Neutrophil (primary cell): ENCODE results near the gene TMEM204.

ENCODE experiments used
- H3K27ac ChIP-seq: fragments of 200-600 bp; sonication (generic); 2 replicates; pipeline ENCODE4 v1.5.1; 2016; ENCODE audit warnings: mild to moderate bottlenecking, moderate library complexity
- H3K27me3 ChIP-seq: fragments of 200-600 bp; sonication (generic); 2 replicates; pipeline ENCODE4 v1.6.0; 2016; ENCODE audit warnings: mild to moderate bottlenecking
- H3K36me3 ChIP-seq: fragments of 200-600 bp; sonication (generic); 2 replicates; pipeline ENCODE4 v1.5.1; 2017
- H3K4me1 ChIP-seq, 2 experiments: fragments of 200-600 bp in 1 of 2; sonication (generic) in 1 of 2; 1 replicate in 1 of 2; 2 replicates in 1 of 2; pipeline versions ENCODE4 v1.5.1 to v1.6.1; 2013 to 2016; ENCODE audit warnings: low read depth in 1 of 2, low read length in 1 of 2, mild to moderate bottlenecking in 1 of 2, moderate library complexity in 1 of 2; ENCODE audit not compliant: control insufficient read depth in 1 of 2, insufficient read depth in 1 of 2
- H3K4me3 ChIP-seq, 2 experiments: fragments of 200-600 bp in 1 of 2; sonication (generic) in 1 of 2; 1 replicate in 1 of 2; 2 replicates in 1 of 2; pipeline ENCODE4 v1.5.1; 2013 to 2016; ENCODE audit warnings: low read depth in 1 of 2, low read length in 1 of 2, mild to moderate bottlenecking in 1 of 2, moderate library complexity in 1 of 2
- H3K9me3 ChIP-seq: fragments of 200-600 bp; sonication (generic); 2 replicates; pipeline ENCODE4 v1.5.1; 2016
- CTCF ChIP-seq: fragments of 200-600 bp; sonication (generic); IDR thresholded peaks from 2 replicates; pipeline ENCODE4 v1.5.1; 2016; ENCODE audit warnings: antibody characterized with exemption

The TMEM204 gene

GRCh38 chr16:1527836-1528811 is 5.3 kb upstream of the TMEM204 start:
- Histone ChIP-seq H3K4me1 (no peaks in the 10 kb centered on the region), H3K4me3 (no peak overlapping the region)
- TF ChIP-seq CTCF, result no peak

GRCh38 chr16:1528921-1529537 is 4.4 kb upstream of the TMEM204 start:
- Histone ChIP-seq H3K27me3 (peaks cover 40% of the 10 kb centered on the region), H3K9me3 (no peaks in the 10 kb centered on the region), H3K36me3 (no peaks in the 10 kb centered on the region), H3K27ac (no peak overlapping the region), H3K4me1 (no peaks in the 10 kb centered on the region), H3K4me3 (no peak overlapping the region)
- no peak for TF ChIP-seq CTCF

More at GRCh38 chr16:1527836-1528811, 5.3 kb upstream of the TMEM204 start:
- no peaks in the 10 kb centered on the region for H3K9me3 ChIP-seq
- H3K27me3 ChIP-seq, result peaks cover 31% of the 10 kb centered on the region
- no peaks in the 10 kb centered on the region for H3K36me3 ChIP-seq
- H3K27ac ChIP-seq, result no peak overlapping the region

GRCh38 chr16:1530349-1530882 is 3.0 kb upstream of the TMEM204 start:
- no peaks in the 10 kb centered on the region for H3K4me1 ChIP-seq
- H3K36me3 ChIP-seq, result no peaks in the 10 kb centered on the region
- H3K4me3 ChIP-seq, result no peak overlapping the region
- no peak for TF ChIP-seq CTCF
- H3K27ac ChIP-seq, result no peak overlapping the region
- no peaks in the 10 kb centered on the region for H3K9me3 ChIP-seq
- H3K27me3 ChIP-seq, result peaks cover 54% of the 10 kb centered on the region

GRCh38 chr16:1530883-1531637 is 2.4 kb upstream of the TMEM204 start:
- H3K4me3 ChIP-seq, result no peak overlapping the region
- no peaks in the 10 kb centered on the region for H3K4me1 ChIP-seq
- no peak for TF ChIP-seq CTCF
- peaks cover 60% of the 10 kb centered on the region for H3K27me3 ChIP-seq
- H3K27ac ChIP-seq, result no peak overlapping the region
- H3K36me3 ChIP-seq, result no peaks in the 10 kb centered on the region
- H3K9me3 ChIP-seq, result no peaks in the 10 kb centered on the region

GRCh38 chr16:1531638-1531910 is 1.9 kb upstream of the TMEM204 start:
- Histone ChIP-seq H3K27ac (no peak overlapping the region), H3K9me3 (no peaks in the 10 kb centered on the region), H3K4me3 (no peak overlapping the region), H3K27me3 (peaks cover 65% of the 10 kb centered on the region), H3K4me1 (no peaks in the 10 kb centered on the region), H3K36me3 (no peaks in the 10 kb centered on the region)
- no peak for TF ChIP-seq CTCF
